Activated CD4-positive, alpha-beta T cell treated with anti-CD3 and anti-CD28 coated beads, Interleukin-2, amount 50 U/mL, for 24 hours (primary cell): ENCODE results near the gene NFIB.

Source experiments
- DNase-seq, 2 donors: peaks; one replicate each; pipeline ENCODE4 v3.0.0-alpha.2; 2020; ENCODE audit warnings: low read depth in 1 of 2, low spot score in 1 of 2

NFIB gene

GRCh38 chr9:14158916-14159315, 155.0 kb downstream of the NFIB start:
- DNase-seq = no peak

- no peak for DNase-seq
Observed at GRCh38 chr9:14158136-14158813, 155.7 kb downstream of the NFIB start.

GRCh38 chr9:14157191-14157590, 156.8 kb downstream of the NFIB start:
- DNase-seq = no peak

GRCh38 chr9:14156046-14156445, 157.9 kb downstream of the NFIB start:
- DNase-seq = no peak

GRCh38 chr9:14155237-14155636, 158.7 kb downstream of the NFIB start:
- no peak for DNase-seq

- no peak for DNase-seq
Observed at GRCh38 chr9:14153310-14153720, 160.6 kb downstream of the NFIB start.

- no peak for DNase-seq
Observed at GRCh38 chr9:14151451-14151850, 162.5 kb downstream of the NFIB start.

GRCh38 chr9:14148501-14149103, 165.3 kb downstream of the NFIB start:
- DNase-seq = no peak

- no peak for DNase-seq
Observed at GRCh38 chr9:14147738-14148137, 166.2 kb downstream of the NFIB start.

- no peak for DNase-seq
Observed at GRCh38 chr9:14146201-14146874, 167.6 kb downstream of the NFIB start.

GRCh38 chr9:14144215-14144614, 169.7 kb downstream of the NFIB start:
- no peak for DNase-seq

GRCh38 chr9:14141699-14142098, 172.2 kb downstream of the NFIB start:
- no peak for DNase-seq

GRCh38 chr9:14140096-14140697, 173.7 kb downstream of the NFIB start:
- DNase-seq = no peak

GRCh38 chr9:14139287-14139686, 174.7 kb downstream of the NFIB start:
- DNase-seq = no peak

- DNase-seq = no peak
Observed at GRCh38 chr9:14136646-14137370, 177.1 kb downstream of the NFIB start.

- no peak for DNase-seq
Observed at GRCh38 chr9:14136047-14136635, 177.8 kb downstream of the NFIB start.

GRCh38 chr9:14135421-14135820, 178.5 kb downstream of the NFIB start:
- DNase-seq = no peak

GRCh38 chr9:14133394-14133793, 180.5 kb downstream of the NFIB start:
- DNase-seq = no peak

GRCh38 chr9:14132775-14133174, 181.2 kb downstream of the NFIB start:
- no peak for DNase-seq

- DNase-seq = no peak
Observed at GRCh38 chr9:14131356-14132088, 182.4 kb downstream of the NFIB start.
